WI38 (cell line): Measurements from ENCODE around the gene FOXJ2.
A peak's percentile ranks its signal among the peaks of the same experiment; 100 is the strongest.
"Not testable (repeated sequence)": the region's sequence is repeated elsewhere in the genome, so short reads cannot be mapped to it uniquely, and the experiment has no call there.

Source experiments
- H3K4me3 ChIP-seq: 2 replicates; pipeline ENCODE4 v1.5.1; 2011; ENCODE audit warnings: low read depth, mild to moderate bottlenecking, control low read depth, low read length
- TF ChIP-seq, protein P1 (sequence below): IDR thresholded peaks from 2 replicates; pipeline ENCODE4 v1.5.1; 2012; ENCODE audit warnings: low read depth, mild to moderate bottlenecking, control low read depth, low read length

The FOXJ2 gene

DNA sequence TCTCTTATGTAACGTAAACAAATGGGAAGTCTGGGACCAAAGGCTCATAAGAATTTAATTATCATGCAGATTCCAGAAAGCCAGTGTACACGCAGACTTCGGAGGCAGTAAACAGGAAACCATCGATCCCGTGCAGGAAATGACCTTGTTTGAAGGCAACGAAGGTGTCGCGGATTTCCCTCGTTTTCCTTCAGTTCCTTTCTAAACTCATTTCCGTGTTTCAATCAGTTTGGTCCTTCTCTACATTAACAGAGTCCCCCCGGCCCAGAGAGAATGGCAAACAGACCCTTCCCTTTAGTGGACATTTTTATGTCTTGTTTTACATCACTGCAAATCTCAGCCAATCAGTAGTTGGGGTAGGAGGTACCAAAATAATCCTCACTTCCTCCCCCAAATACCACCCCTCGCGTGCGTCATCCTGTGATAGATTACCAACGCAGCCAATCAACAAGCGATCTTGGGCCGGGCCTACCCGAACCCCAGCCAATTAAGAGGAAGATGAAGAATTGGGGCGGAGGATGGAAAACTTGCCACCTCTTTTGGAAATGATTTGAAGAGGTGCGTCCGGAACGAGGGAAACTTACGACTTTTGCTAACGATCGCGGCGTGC lies 6.1 kb upstream of the FOXJ2 start:
- peak overlapping the region; percentile 69 for H3K4me3 ChIP-seq
- TF ChIP-seq, protein P1, sequence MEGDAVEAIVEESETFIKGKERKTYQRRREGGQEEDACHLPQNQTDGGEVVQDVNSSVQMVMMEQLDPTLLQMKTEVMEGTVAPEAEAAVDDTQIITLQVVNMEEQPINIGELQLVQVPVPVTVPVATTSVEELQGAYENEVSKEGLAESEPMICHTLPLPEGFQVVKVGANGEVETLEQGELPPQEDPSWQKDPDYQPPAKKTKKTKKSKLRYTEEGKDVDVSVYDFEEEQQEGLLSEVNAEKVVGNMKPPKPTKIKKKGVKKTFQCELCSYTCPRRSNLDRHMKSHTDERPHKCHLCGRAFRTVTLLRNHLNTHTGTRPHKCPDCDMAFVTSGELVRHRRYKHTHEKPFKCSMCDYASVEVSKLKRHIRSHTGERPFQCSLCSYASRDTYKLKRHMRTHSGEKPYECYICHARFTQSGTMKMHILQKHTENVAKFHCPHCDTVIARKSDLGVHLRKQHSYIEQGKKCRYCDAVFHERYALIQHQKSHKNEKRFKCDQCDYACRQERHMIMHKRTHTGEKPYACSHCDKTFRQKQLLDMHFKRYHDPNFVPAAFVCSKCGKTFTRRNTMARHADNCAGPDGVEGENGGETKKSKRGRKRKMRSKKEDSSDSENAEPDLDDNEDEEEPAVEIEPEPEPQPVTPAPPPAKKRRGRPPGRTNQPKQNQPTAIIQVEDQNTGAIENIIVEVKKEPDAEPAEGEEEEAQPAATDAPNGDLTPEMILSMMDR = no peak

DNA sequence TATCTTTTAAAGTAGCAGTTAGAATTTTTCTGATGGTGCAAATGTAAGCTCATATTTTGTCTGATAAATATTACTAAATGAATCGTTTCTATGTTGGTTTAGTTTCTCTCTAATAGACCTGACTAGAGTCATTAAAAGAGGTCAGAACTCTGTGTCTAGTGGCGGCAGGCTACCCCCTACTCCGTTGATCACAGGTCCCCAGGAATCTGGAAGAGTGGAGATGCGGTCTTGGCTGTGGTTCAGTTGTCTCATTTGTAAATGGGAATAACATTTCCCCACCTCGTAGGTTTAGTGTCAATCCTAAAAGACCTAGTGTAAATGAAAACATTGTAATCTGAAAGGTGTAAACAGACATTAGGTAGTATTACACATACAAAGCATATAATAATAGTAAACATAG lies 4.7 kb upstream of the FOXJ2 start:
- TF ChIP-seq, protein P1 = no peak
- no peak overlapping the region for H3K4me3 ChIP-seq

DNA sequence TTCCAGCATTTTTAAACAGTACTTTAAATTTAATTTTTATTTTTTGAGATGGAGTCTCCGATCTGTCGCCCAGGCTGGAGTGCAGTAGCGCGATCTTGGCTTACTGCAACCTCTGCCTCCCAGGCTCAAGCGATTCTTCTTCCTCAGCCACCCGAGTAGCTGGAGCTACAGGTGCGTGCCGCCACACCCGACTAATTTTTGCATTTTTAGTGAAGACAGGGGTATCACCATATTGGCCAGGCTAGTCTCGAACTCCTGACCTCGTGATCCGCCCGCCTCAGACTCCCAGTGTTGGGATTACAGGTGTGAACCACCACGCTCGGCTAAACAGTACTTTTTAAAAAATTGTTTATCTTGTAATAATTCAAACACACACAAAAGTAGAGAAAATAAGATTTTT lies 4.2 kb upstream of the FOXJ2 start:
- TF ChIP-seq, protein P1 = no peak
- no peak overlapping the region for H3K4me3 ChIP-seq

DNA sequence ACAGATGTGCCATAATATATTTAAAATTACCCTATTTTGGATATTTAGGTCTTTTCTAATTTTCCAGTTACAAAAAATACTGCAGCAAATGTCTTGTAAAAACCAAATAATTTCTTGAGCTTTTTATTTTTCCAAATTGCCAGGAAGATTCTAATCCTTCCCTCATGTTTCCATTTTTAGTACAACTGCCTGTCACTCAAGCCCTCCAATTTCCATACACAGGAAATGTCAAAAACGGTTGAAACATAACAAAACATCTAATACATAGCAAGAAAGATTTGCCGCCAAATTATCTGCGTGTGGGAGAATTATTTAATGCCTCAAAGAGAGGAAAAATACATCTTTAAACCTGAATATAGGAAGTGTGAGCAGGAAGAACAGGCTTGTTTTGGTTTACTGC lies 2.3 kb upstream of the FOXJ2 start:
- H3K4me3 ChIP-seq = no peak overlapping the region
- TF ChIP-seq, protein P1 = no peak

DNA sequence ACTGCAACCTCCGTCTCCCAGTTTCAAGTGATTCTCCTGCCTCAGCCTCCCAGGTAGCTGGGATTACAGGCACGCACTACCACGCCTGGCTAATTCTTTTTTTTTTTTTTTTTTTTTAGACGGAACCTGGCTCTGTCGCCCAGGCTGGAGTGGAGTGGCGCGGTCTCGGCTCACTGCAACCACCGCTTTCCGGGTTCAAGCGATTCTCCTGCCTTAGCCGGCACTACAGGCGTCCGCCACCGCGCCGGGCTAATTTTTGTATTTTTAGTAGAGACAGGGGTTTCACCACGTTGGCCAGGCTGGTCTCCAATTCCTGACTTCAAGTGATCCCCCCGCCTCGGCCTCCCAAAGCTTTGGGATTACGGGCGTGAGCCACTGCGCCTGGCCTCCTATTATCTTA lies 1.5 kb upstream of the FOXJ2 start:
- not testable (repeated sequence) for H3K4me3 ChIP-seq

DNA sequence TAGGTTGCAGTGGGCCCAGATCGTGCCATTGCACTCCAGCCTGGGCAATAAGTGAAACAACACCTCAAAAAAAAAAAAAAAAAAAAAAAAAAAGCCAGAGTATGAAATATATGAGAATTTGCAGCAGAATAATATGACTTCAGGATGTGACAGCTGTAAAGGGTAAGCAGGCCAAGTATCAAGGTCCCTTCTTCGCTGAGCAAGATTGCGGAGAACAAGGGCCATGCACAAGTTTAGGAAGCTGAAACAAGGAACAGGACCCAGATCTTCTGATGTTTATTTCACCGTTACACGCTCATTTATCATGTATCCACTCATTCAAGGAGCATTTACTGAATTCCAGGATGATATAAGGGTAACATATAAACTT lies 659 bp upstream of the FOXJ2 start:
- TF ChIP-seq, protein P1 = no peak
- H3K4me3 ChIP-seq = peak overlapping the region; percentile 93

DNA sequence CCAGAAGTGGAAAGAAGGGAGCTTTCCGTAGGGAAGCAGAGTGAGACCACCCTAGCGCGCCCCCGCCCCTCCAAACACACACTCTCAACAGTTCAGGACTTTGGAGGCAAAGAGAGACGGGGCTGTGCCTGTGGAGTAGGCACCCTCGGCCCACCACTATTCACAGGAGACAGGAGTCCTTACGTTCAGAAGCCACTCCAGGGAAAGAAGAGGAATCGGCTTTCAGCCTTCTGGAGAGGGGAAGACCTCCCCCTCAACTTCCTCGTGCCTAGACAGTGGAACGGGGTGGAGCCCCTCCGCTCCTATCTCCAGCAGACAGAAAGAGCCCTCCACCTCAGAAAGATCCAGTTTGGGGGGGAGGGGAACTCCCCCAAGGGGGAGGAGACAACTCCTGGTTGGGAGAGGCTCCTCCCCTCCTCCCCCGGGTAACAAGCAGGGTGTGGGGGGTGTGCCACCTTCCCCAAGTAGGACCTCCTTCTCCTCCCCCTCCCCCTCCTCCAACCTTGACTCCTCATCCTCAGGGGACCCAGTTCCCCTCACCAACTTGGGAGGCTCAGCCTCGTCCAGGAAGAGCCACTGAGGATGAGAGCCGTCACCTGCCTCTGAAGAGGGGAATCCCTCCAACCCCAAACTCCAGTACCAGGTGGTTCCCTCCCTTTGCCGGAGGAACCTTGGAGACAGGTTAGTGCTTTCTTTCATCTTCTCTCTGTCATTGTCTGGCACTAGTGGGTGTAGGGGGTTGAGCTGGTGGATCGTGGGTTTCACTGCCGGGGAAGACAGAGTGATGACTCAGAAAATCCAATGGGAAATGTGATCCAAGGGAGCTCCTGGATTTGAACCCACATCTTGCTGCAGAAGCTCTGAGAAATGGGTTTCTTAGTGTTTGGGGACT lies 883 bp downstream of the FOXJ2 start:
- peak overlapping the region; percentile 93 for H3K4me3 ChIP-seq
- TF ChIP-seq, protein P1 = no peak
